CD4-positive, alpha-beta T cell treated with Interleukin-17A for 4 hours (primary cell): Measurements from ENCODE around the gene BCAR1.
"Not testable (repeated sequence)": the region's sequence is repeated elsewhere in the genome, so short reads cannot be mapped to it uniquely, and the experiment has no call there.

Experiments used
- DNase-seq: peaks from one replicate; pipeline ENCODE4 v3.0.0-alpha.2; 2020; ENCODE audit warnings: mixed read lengths

Gene BCAR1

DNA sequence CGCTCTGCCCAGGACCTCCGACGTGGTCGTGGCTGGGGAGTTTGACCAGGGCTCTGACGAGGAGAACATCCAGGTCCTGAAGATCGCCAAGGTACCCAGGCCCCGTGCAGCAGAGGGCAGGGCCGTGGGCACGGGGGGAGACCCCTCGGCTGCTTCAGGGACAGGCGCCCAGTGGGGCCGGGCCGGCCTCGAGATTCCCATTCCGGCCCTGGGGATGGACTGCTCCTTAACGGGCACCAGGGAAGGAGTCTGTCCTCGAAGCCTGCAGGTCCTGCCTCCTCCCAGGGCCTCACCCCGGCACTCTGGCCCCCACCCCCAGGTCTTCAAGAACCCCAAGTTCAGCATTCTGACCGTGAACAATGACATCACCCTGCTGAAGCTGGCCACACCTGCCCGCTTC lies 28.3 kb downstream of the BCAR1 start:
- DNase-seq: not testable (repeated sequence)

DNA sequence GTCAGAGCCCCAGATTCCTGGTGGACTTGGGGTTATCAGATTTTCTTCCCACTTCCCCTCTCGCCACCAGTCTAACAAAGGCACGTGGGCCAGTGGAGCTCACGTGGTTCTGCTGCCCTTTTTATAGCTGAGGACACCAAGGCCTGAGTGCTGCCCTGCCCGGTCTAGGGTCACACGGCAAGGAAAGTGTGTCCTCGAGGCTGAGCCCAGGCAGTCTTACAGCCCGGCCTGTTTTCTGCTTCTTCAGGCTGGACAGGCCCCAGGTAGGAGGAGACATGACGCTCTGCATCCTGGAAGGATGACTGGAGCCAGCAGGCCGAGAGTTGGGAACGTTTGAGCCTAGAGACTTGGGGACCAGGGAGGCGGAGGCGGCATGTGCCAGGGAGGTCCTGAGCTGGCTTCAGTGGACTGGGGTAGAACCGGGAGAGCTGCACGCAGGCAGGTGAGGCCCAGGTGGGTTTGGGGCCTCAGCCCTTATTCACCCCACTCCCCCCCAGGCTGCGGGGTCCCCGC lies 29.1 kb downstream of the BCAR1 start:
- DNase-seq: no peak

DNA sequence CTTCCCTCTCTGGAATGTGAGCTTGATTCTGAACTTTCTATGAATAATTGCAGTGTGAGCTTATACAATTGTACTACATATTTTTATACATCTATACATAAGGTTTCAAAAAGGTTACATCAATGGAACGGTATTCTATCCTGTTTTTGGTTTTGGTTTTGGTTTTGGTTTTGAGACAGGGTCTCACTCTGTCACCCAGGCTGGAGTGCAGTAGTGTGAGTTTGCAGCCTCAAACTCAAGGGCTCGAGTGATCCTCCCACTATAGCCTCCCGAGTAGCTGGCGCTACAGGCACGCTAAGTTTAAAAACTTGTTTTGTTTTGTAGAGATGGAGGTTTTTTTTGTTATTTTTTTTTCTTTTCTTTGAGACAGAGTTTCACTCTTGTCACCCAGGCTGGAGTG lies 31.6 kb downstream of the BCAR1 start:
- DNase-seq: no peak

DNA sequence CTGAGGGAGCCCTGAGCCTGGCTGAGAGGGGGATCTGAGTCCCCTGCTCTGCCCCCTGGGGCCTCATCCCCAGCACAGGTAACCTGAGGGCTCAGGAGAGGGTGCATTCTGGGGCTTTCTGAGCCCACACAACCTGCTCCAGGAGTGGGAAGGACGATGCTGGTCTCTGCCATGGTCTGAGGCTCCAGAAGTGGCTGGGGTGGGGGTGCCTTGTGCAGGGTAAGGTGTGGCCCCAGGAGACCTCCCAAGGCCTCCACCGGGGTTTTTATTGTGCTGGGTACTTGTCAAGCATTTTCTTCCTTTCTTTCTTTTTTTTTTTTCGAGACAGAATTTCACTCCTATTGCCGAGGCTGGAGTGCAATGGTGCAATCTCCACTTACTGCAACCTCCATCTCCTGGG lies 32.3 kb downstream of the BCAR1 start:
- DNase-seq: no peak

DNA sequence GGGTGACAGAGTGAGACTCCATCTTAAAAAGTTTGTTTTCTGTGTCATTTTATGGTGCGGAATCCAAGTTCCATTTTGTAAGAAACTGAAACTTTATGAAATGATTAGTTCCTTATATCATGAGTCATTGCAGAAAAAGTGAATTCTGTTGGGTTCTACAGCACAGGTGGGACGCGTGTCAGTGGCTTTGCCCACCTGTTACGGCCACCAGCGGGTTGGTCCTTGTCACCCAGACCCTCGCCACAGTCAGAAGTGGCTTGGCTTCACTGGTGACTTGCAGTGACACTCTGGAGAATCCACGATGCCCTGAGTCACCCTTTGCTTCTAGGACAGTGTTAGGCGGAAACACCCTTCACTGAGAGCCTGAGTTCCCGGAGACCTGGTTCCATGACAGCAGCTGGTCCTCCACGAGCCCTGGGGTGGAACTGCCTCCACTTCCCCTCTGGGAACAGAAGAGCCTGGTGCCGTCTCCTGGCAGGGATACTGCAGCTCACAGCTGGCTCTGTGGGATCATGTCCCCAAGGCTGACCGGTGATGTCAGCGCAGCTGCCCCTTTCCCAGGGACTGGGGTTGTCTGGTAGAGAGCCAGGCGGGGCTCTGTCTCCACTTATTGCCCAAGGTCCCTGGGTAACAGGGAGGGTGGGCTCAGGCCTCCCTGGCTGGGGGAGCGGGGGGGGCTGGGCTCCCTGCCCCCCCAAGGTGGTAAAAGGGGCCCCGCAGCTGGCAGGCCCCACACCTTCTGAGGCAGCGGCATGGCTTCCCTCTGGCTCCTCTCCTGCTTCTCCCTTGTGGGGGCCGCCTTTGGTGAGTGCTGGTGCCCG lies 33.0 kb downstream of the BCAR1 start, which contains the start of gene CTRB1:
Gene CTRB1 (plus strand): TSS at position 733 of the 821 bp plus-strand sequence. CDS start 20 bp downstream, at position 753.
- DNase-seq: no peak

DNA sequence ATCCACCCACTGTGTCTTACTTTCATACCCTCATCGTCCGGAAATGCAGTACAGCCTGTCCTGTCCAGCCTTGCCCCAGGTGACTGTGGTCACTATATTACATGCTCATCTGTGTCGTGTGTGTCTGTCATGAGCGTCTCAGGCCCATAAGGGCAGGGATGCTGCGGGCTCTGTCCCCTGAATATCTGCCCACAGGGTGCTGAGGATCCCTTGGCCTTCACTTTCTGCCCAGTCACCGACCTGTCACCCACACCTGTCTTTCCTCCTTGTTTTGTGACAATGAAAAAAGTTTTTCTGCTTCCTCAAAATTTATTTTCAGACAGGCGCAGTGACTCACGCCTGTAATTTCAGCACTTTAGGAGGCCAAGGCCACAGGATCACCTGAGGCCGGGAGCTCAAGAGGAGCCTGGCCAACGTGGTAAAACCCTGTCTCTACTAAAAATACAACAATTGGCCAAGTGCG lies 34.0 kb downstream of the BCAR1 start:
- DNase-seq: no peak

DNA sequence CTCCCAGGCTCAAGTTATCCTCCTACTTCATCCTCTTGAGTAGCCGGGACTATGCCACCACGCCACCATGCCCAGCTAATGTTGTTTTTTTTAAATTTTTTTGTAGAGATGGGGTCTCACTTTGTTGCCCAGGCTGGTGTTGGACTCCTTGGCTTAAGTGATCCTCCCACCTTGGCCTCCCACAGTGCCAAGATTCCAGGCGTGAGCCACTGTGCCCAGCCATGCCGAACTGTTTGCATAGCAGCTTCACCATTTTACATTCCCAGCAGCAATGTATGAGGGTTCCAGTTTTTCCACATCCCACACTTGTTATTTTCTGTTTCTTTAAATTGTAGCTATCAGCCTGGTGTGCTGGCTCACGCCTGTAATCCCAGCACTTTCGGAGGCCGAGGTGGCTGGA lies 34.8 kb downstream of the BCAR1 start:
- no peak for DNase-seq

DNA sequence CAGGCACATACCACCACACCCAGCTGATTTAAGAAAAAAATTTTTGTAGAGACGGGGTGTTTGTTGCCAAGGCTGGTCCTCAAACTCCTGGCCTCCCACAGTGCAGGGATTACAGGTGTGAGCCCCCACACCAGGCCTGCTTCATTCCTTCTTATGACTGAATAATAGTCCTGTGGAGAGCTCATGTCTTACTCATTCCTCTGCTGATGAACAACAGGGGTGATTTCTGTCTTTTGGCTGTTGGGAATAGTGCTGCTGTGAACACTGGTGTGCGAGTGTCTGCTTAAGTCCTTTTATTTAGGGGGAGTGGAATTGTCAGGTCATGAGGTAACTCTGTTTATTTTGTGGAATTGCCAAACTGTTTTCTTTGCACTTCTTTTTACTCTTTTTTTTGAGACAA lies 35.3 kb downstream of the BCAR1 start:
- no peak for DNase-seq

DNA sequence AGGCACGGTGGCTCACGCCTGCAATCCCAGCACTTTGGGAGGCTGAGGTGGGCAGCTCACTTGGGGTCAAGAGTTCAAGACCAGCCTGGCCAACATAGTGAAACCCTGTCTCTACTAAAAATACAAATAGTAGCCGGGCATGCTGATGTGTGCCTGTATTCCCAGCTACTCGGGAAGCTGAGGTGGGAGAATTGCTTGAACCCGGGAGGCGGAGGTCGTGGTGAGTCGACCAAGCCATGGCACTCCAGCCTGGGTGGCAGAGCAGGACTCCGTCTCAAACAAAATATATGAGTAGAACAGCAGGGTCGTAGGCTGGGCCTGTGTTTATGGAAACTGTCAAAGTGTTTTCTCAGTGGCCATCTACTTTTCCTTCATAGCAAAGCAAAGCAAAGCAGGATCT lies 40.1 kb downstream of the BCAR1 start:
- not testable (repeated sequence) for DNase-seq

DNA sequence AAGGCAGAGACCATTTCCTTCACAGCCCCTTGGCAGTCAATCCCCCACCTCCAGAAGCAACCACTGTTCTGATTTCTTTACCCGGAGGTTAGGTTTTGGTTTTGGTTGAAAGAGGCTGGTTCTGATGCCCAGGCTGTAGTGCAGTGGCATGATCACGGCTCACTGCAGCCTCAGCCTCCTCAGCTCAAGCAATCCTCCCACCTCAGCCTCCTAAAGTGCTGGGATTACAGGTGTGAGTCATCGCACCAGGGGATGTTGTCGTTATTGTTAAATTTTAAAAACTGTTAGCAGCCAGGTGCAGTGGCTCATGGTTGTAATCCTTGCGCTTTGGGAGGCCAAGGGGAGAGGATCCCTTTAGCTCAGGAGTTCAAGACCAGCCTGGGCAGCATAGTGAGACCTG lies 41.5 kb downstream of the BCAR1 start:
- DNase-seq: no peak

DNA sequence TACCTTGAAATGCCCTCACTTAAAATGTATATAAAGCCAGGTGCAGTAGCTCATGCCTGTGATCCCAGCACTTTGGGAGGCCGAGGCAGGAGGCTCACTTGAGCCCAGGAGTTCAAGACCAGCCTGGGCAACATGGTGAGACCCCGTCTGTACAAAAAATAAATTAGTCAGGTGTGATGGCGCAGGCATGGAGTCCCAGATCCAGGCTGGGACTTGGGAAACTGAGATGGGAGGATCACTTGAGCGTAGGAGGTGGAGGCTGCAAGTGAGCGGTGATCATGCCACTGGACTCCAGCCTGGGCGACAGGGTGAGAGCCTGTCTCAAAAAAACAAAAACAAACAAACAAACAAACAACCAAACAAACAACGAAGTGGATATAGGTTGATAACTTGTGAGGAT lies 41.9 kb downstream of the BCAR1 start:
- not testable (repeated sequence) for DNase-seq

DNA sequence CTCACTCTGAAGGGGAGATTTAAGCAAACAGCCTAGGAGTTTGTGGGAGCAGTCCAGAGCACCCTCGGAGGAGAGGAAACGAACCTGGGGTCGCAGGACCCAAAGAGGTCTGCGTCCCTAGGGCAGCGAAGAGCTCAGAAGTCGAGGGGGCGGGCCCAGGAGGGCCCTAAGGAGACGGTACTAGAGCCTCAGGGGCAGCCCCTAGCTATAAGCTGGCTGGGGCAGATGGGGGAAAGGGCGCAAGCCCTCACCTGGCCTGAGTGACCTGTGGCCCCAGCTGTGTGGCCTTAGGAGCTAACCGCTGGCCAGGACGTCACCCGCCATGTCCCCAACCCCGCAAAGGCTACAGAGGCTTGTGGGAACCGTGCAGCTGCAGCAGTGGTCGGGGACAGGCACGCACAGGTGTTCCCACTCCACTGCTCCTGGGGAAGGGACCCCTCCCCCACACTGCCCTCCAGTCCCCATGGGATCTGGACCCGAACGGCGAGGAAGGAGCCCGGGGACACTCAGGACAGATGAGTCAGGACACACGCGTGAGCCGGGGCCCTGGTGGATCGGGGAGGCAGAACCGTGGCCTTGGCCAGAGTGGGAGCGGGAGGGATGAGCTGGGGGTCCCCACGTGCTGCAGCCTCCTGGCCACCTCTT lies 42.4 kb downstream of the BCAR1 start:
- no peak for DNase-seq

DNA sequence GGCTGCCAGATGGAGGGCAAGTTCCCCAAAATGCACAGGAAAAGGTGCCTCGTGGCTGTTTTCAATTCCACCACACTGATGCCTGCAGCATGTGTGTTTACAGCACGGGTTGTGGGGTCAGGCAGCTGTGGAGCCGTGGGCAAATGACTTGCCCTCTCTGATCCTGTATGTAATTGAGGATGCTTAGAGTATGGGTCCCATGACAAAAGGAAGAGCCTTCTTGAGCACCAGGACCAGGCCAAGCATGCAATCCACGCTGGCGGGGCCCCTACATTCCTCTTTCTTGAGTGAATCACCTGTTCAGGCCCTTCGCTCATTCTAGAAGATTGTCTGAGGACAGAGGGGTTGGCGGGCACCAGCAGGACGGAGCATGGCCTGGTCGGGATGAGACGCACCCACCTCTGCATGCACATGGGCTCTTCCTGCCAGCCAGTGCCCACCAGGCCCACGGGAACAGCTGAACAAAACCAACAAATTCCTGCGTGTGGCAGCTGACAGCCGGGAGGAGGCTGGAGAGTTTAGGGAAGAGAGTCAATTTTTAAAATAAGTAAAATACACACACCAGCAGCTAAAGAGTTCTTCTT lies 43.1 kb downstream of the BCAR1 start:
- no peak for DNase-seq

DNA sequence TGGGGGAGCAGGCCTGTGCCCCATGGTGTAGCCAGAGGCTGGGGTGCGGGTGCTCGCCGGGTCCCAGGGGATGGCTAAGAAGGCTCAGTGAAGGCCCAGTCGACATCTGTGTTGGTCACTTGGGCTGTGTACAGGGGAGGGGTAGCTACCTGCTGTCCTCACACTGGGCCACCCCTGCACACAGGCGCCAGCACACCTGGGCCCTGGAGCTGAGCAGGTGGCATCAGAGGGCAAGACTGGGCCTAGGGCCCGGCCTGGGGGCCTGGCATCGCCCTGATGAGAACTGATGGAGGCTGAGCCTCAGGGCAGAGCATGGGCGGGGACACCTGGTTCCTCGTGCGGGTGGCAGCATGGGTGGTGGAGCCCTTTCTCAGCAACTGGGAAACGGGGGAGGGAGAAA lies 43.6 kb downstream of the BCAR1 start:
- no peak for DNase-seq

DNA sequence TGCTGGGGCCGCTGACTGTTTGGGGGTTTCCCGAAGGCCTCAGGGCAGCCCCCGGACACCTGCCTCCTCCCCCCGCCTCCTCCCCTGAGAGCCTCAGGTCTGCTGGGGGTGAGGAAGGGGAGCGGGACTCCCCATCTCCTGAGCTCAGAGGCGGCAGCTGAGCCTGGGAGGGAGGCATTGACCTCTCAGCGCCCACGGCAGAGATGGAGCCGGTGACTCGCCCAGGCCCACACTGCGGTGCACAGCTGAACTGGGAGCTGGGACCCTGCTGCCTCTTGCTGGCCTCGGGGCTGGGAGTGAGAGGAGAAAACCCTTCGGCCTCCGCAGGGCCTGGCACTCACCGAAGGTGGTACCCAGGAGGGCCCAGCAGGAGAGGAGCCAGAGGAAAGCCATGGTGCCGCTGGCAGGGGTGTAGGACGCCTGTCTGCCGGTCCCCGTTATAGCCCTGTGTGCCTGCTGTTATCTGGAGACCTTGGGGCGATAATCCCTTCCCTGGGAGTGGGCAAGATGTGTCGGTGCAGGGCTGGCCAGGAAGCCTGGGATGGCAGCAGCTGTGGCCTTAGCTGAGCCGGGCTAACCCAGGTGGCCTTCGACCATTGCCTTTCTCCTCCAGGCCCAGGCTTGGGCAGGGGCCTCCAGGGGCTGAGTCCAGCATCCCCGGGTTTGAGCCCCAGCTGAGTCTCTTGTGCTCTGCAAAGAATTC lies 44.5 kb downstream of the BCAR1 start, which contains the start of gene CTRB2:
Gene CTRB2 (minus strand): TSS at position 413 of the 703 bp plus-strand sequence. CDS start 20 bp downstream, at position 393.
- no peak for DNase-seq

DNA sequence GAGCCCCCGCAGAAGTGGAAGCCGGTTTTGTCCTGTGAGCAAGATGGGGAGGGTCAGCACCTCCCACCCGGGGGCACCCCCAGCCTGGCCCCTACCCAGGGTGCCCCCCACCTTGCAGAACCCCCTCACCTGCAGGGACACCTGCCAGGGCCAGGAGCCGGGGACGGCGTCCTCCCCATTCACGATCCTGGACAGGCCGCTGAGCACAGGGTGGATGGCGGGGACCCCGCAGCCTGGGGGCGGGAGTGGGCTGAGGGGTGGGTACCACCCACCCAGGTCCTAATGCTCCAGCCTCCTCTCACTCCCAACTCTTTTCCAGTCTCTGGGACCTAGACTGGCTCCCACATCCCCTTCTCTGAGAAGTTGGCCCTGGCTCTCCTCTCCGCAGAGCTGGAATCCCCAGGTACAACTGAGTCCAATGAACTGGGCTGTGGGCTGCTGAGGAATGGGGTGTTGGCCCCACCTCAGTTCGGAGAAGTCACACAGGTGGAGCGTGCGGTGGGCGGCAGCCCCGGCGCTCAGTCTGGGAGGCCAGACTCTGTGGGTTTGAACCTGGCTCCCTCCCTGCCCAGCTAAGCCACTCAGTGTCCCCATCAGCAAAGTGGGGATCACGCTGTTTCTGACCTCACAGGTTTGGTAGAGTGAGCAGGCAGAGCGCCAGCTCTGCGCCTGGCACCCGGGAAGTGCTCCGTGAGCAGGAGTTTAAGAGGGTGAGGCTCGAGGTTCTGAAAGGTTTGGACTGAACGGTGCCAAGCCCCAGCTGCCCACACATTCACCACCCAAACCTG lies 45.3 kb downstream of the BCAR1 start:
- not testable (repeated sequence) for DNase-seq

DNA sequence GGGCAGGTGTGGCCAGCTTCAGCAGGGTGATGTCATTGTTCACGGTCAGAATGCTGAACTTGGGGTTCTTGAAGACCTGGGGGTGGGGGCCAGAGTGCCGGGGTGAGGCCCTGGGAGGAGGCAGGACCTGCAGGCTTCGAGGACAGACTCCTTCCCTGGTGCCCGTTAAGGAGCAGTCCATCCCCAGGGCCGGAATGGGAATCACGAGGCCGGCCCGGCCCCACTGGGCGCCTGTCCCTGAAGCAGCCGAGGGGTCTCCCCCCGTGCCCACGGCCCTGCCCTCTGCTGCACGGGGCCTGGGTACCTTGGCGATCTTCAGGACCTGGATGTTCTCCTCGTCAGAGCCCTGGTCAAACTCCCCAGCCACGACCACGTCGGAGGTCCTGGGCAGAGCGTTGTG lies 46.0 kb downstream of the BCAR1 start:
- not testable (repeated sequence) for DNase-seq

DNA sequence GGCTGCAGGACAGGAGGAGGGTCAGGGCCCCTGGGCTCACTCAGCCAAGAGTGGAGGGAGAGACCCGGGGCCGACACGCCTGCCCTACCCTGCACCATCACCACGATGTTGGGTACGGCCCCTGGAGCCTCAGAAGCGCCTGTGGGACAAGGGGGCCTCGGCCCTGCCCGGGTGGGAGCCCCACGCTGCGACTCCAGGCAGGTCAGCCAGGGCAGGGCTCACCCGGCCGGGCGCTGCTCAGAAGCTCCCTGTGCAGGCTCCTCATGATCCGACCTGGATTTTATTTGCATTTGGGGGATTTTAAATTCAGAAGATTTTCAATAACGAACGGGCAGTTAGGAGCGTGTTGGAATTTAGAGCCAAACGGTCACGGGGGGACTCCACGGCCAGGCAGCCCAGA lies 46.5 kb downstream of the BCAR1 start:
- DNase-seq: not testable (repeated sequence)

DNA sequence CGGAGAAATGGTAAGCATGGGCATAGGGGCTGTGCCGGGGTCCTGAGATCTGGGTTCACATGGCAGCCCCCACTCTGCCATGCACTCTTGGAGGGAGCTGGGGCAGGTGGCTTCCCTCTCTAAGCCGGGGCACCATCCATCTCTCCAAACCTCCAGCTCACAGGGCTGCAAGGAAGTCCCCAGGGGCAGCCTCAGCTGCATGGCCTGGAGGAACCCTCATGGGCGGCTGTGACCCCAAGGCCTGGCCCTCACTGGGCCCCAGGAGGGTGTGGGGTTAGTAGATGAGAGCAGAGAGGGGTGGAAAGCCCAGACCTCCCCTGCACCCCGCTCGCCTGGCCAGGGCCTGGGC lies 47.0 kb downstream of the BCAR1 start:
- DNase-seq: no peak

DNA sequence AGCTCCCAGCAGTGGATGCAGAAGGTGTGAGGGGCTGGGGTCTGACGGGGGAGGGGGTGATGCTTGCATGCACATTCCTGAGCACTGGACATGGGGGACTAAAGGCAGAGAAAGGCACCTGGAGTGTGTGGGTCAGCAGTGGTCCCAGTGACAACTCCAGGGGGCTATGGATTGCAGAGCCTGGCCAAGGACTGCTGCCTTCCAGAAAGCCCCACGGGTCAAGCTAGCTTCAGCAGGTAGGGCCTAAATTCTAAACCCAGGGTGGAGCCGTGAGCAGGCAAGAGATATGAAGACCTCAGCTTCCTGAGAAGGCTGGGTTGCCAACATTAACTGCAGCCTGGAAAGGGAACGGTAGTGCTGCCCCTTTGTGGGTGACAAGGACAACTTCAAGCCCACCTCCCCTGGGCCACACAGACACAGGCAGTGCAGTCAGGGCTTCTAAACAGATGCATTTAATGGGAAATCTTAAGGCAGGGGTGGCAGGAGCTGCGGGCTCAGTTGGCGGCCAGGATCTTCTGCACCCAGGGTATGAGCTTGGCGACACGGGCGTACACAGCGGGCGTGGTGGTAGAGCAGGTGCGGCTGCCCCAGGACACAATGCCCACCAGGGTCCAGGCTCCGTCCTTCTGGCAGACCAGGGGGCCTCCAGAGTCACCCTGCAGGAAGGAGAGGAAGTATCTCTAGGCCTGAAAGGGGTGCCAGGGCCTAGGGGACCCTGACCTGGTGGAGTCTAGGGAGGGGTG lies 47.6 kb downstream of the BCAR1 start:
- DNase-seq: no peak

DNA sequence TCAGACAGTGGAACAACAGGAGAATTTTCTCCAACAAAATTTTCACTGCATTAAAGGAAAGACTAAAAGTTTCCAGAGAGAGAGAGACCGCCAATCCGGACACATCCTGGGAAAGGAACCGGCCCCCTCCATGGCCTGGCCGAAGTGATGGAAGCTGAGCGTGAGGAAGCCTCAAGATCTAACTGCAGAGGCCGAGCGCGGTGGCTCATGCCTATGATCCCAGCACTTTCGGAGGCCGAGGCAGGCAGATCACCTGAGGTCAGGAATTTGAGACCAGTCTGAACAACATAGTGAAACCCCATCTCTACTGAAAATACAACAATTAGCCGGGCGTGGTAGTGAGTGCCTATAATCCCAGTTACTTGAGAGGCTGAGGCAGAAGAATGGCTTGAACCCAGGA lies 48.3 kb downstream of the BCAR1 start:
- DNase-seq: no peak
